HEK293 (cell line): ENCODE results near the gene DDX42.

Experiments
- CTCF ChIA-PET: fragments of 350-600 bp; formaldehyde crosslinking; extraction: SDS; loops from one replicate; lab custom pipeline; 2021; ENCODE audit warnings: antibody characterized with exemption; lab: Yijun Ruan, JAX
- POLR2A ChIA-PET: fragments of 300-600 bp; formaldehyde crosslinking; extraction: SDS; loops from one replicate; lab custom pipeline; 2020; ENCODE audit warnings: antibody characterized with exemption, inconsistent platforms; lab: Yijun Ruan, JAX
- H3K27ac ChIP-seq: fragments of 200-500 bp; sonication (Bioruptor generic); 2 replicates; pipeline ENCODE4 v1.5.1; 2014; ENCODE audit warnings: low read depth, low read length, control low read depth, inconsistent platforms; ENCODE audit errors: extremely low read depth
- H3K36me3 ChIP-seq, 2 experiments: fragments of 200-500 bp in 1 of 2; sonication (Bioruptor generic) in 1 of 2; 1 replicate in 1 of 2; 2 replicates in 1 of 2; pipeline ENCODE4 v1.5.1; 2014 to 2017; ENCODE audit warnings: inconsistent platforms in 2 of 2, low read length in 2 of 2; ENCODE audit not compliant: control insufficient read depth in 2 of 2, insufficient read depth in 1 of 2
- H3K4me1 ChIP-seq: fragments of 200-500 bp; sonication (Bioruptor generic); 2 replicates; pipeline ENCODE4 v1.5.1; 2014; ENCODE audit warnings: mild to moderate bottlenecking, low read length, inconsistent platforms; ENCODE audit not compliant: control insufficient read depth, insufficient read depth
- H3K4me3 ChIP-seq: 2 replicates; pipeline ENCODE4 v1.5.1; 2011; ENCODE audit warnings: low read depth, mild to moderate bottlenecking, control low read depth, low read length, moderate library complexity
- H3K9me3 ChIP-seq: fragments of 200-500 bp; sonication (Bioruptor generic); 2 replicates; pipeline ENCODE4 v1.5.1; 2014; ENCODE audit warnings: low read depth, low read length, inconsistent platforms; ENCODE audit not compliant: control insufficient read depth, insufficient read depth
- ELK4 ChIP-seq: IDR thresholded peaks from 2 replicates; pipeline ENCODE4 v1.6.1; 2011; ENCODE audit warnings: mild to moderate bottlenecking, low read depth, low read length, borderline replicate concordance
- PRDM10 ChIP-seq: fragments of 450-650 bp; formaldehyde crosslinking; IDR thresholded peaks from 2 replicates; pipeline ENCODE4 v1.5.1; 2016; ENCODE audit warnings: missing biosample characterization, missing genetic modification characterization
- REPIN1 ChIP-seq: fragments of 450-650 bp; formaldehyde crosslinking; IDR thresholded peaks from 2 replicates; pipeline ENCODE4 v1.5.1; 2017; ENCODE audit warnings: missing biosample characterization, missing genetic modification characterization, low read depth
- SP3 ChIP-seq: fragments of 450-650 bp; formaldehyde crosslinking; IDR thresholded peaks from 2 replicates; pipeline ENCODE4 v1.5.1; 2016; ENCODE audit warnings: missing biosample characterization, missing genetic modification characterization
- ZBTB49 ChIP-seq: fragments of 450-650 bp; formaldehyde crosslinking; IDR thresholded peaks from 2 replicates; pipeline ENCODE4 v1.5.1; 2016; ENCODE audit warnings: missing biosample characterization, missing genetic modification characterization, low read depth
- ZNF138 ChIP-seq: fragments of 450-650 bp; formaldehyde crosslinking; IDR thresholded peaks from 2 replicates; pipeline ENCODE4 v1.5.1; 2016; ENCODE audit warnings: missing biosample characterization, missing genetic modification characterization, borderline replicate concordance
- ZNF37A ChIP-seq: fragments of 450-650 bp; IDR thresholded peaks from 2 replicates; pipeline ENCODE4 v1.5.1; 2018; ENCODE audit warnings: missing biosample characterization, missing genetic modification characterization
- ZNF571 ChIP-seq: fragments of 450-650 bp; formaldehyde crosslinking; IDR thresholded peaks from 2 replicates; pipeline ENCODE4 v1.5.0; 2017; ENCODE audit warnings: missing biosample characterization, missing genetic modification characterization
- ZNF600 ChIP-seq: fragments of 450-650 bp; formaldehyde crosslinking; IDR thresholded peaks from 2 replicates; pipeline ENCODE4 v1.5.1; 2016; ENCODE audit warnings: missing biosample characterization, missing genetic modification characterization
- ZNF639 ChIP-seq: fragments of 450-650 bp; formaldehyde crosslinking; IDR thresholded peaks from 2 replicates; pipeline ENCODE4 v1.5.1; 2016; ENCODE audit warnings: missing biosample characterization, missing genetic modification characterization
- ZNF837 ChIP-seq: fragments of 450-650 bp; formaldehyde crosslinking; IDR thresholded peaks from 2 replicates; pipeline ENCODE4 v1.5.1; 2016; ENCODE audit warnings: missing biosample characterization, missing genetic modification characterization

Gene DDX42

GRCh38 chr17:63740464-63741142 is 33.4 kb upstream of the DDX42 start:
- Histone ChIP-seq H3K4me1 (peaks cover 6% of the 10 kb centered on the region; the same call in 1 of the 2 replicates), H3K4me3 (peak overlapping the region; percentile 87), H3K36me3 (peaks cover 7 to 8% of the 10 kb centered on the region in 2 experiments), H3K9me3 (no peaks in the 10 kb centered on the region), H3K27ac (peak overlapping the region; percentile 95)
- ChIA-PET POLR2A (interaction anchor here (0.6 to 2.1 kb wide), 3 partner anchors 14 to 119 kb away, joined by 5 to 12 read pairs (median 8); partner anchors contain the start of genes CCDC47, DDX42 and MAP3K3), CTCF (interaction anchor here (1.0 kb wide), 3 partner anchors 44 to 315 kb away, joined by 3 read pairs; no protein-coding TSS in a partner anchor)
- no peak for TF ChIP-seq ELK4
- 0 out of 2 replicates have a peak, but pooled peaks have one; percentile 12 for TF ChIP-seq ZNF37A
- TF ChIP-seq PRDM10 = peak; percentile 95
- TF ChIP-seq ZNF600 (tag by site-specific recombination) = peak; percentile 61
- TF ChIP-seq ZNF571 = no peak
- no peak for TF ChIP-seq SP3 (tag by site-specific recombination)
- TF ChIP-seq ZNF837 (tag by site-specific recombination) = no peak
- no peak for TF ChIP-seq REPIN1 (tag by site-specific recombination)
- no peak for TF ChIP-seq ZBTB49 (tag by site-specific recombination)
- no peak for TF ChIP-seq ZNF138 (tag by site-specific recombination)

GRCh38 chr17:63741143-63741407 is 32.9 kb upstream of the DDX42 start:
- Histone ChIP-seq H3K4me3 (peak overlapping the region; percentile 87), H3K36me3 (peaks cover 12 to 13% of the 10 kb centered on the region in 2 experiments), H3K27ac (peak overlapping the region; percentile 95), H3K4me1 (peaks cover 6% of the 10 kb centered on the region; the same call in 1 of the 2 replicates), H3K9me3 (no peaks in the 10 kb centered on the region)
- TF ChIP-seq ZNF639 (tag by site-specific recombination) = no peak
- TF ChIP-seq SP3 (tag by site-specific recombination) = no peak
- TF ChIP-seq, all 188 proteins: peak for 0
- CTCF ChIA-PET = interaction anchor here (1.0 kb wide), 2 partner anchors 44 to 129 kb away, joined by 3 read pairs; no protein-coding TSS in a partner anchor
- POLR2A ChIA-PET = interaction anchor here (1.1 to 2.1 kb wide), 3 partner anchors 32 to 119 kb away, joined by 3 to 12 read pairs (median 8); partner anchors contain the start of genes CCDC47, DDX42, MAP3K3 and PSMC5
